ENCODE measurements around the gene TRIM37. TPM values are rescaled to one million over a fixed set of nuclear protein-coding genes. Genes with fewer than 3 reads are reported as not detected.

Gene TRIM37
- total RNA-seq, 1 donor from 2014 or later = 17.3 TPM

DNA sequence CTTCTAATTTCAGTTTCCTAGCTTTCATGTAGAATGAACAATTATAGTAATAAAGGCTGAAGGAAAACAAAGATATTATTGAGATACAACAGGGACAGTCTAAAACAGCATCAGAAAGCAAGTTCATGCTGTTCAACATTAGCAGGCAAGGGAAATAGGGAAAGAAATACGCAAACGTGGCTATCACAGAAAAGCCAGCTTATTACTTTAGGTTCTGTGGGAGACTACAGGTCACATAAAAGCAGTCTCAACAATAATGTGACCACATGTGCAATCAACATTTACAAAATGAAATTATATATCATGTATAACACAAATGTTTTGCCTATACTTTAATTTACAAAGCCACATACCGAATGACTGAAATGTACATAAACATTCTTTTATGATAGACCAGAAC is 4.9 kb upstream of the TRIM37 start:
- Mint-ChIP-seq H3K4me3 (no peak overlapping the region), H3K27me3 (no peaks in the 10 kb centered on the region), H3K36me3 (ENCODE audit: low read depth) (peaks cover 20% of the 10 kb centered on the region), H3K4me1 (peaks cover 11% of the 10 kb centered on the region), H3K27ac (no peak overlapping the region), H3K9me3 (no peaks in the 10 kb centered on the region)
- POLR2A ChIA-PET = no interaction called here
- ATAC-seq (ENCODE audit: low read depth) = no peak
- no peak for DNase-seq
- CTCF ChIA-PET = no interaction called here
- intact Hi-C loops (cut with micrococcal nuclease) = no loop called here
- TF ChIP-seq, protein P1, sequence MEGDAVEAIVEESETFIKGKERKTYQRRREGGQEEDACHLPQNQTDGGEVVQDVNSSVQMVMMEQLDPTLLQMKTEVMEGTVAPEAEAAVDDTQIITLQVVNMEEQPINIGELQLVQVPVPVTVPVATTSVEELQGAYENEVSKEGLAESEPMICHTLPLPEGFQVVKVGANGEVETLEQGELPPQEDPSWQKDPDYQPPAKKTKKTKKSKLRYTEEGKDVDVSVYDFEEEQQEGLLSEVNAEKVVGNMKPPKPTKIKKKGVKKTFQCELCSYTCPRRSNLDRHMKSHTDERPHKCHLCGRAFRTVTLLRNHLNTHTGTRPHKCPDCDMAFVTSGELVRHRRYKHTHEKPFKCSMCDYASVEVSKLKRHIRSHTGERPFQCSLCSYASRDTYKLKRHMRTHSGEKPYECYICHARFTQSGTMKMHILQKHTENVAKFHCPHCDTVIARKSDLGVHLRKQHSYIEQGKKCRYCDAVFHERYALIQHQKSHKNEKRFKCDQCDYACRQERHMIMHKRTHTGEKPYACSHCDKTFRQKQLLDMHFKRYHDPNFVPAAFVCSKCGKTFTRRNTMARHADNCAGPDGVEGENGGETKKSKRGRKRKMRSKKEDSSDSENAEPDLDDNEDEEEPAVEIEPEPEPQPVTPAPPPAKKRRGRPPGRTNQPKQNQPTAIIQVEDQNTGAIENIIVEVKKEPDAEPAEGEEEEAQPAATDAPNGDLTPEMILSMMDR (IDR thresholded peaks at IDR 0.05) = no peak

GRCh38 chr17:59110973-59111372 is 4.3 kb upstream of the TRIM37 start:
- Mint-ChIP-seq H3K27me3 (no peaks in the 10 kb centered on the region), H3K9me3 (no peaks in the 10 kb centered on the region), H3K4me3 (no peak overlapping the region), H3K27ac (no peak overlapping the region), H3K4me1 (peaks cover 12% of the 10 kb centered on the region), H3K36me3 (ENCODE audit: low read depth) (peaks cover 21% of the 10 kb centered on the region)
- intact Hi-C loops (cut with micrococcal nuclease) = no loop called here
- TF ChIP-seq, protein P1 (IDR thresholded peaks at IDR 0.05) = no peak
- CTCF ChIA-PET = no interaction called here
- POLR2A ChIA-PET = interaction anchor here (0.7 kb wide), 1 partner anchor 596 kb away, joined by 3 read pairs; the partner anchor contains the start of gene MTMR4
- DNase-seq = no peak
- ATAC-seq (ENCODE audit: low read depth) = no peak

GRCh38 chr17:59108400-59109102 is 1.9 kb upstream of the TRIM37 start:
- intact Hi-C loops (cut with micrococcal nuclease) = loop anchor here (5.0 kb wide), 2 partner anchors 114 to 1284 kb away; partner anchors contain the start of genes GDPD1 and USP32
- TF ChIP-seq, protein P1 (IDR thresholded peaks at IDR 0.05) = no peak
- Mint-ChIP-seq H3K9me3 (no peaks in the 10 kb centered on the region), H3K4me3 (no peak overlapping the region), H3K36me3 (ENCODE audit: low read depth) (peaks cover 20% of the 10 kb centered on the region), H3K27me3 (no peaks in the 10 kb centered on the region), H3K27ac (no peak overlapping the region), H3K4me1 (peaks cover 26% of the 10 kb centered on the region)
- ATAC-seq (ENCODE audit: low read depth) = no peak
- DNase-seq = no peak
- POLR2A ChIA-PET = no interaction called here
- CTCF ChIA-PET = no interaction called here

GRCh38 chr17:59107306-59107670 is 608 bp upstream of the TRIM37 start:
- Mint-ChIP-seq H3K36me3 (ENCODE audit: low read depth) (peaks cover 26% of the 10 kb centered on the region), H3K4me1 (peaks cover 28% of the 10 kb centered on the region), H3K9me3 (no peaks in the 10 kb centered on the region), H3K4me3 (peak overlapping the region; percentile 94), H3K27ac (peak overlapping the region; percentile 82), H3K27me3 (no peaks in the 10 kb centered on the region)
- TF ChIP-seq, protein P1 (IDR thresholded peaks at IDR 0.05) = no peak
- ChIA-PET POLR2A (interaction anchor here (0.8 to 2.3 kb wide), 4 partner anchors 48 to 1100 kb away, joined by 3 to 18 read pairs (median 12); partner anchors contain the start of genes PRR11, SKA2 and SRSF1), CTCF (interaction anchor here (1.1 kb wide), 1 partner anchor 48 kb away, joined by 5 read pairs; the partner anchor contains the start of genes PRR11 and SKA2)
- no peak for ATAC-seq (ENCODE audit: low read depth)
- intact Hi-C loops (cut with micrococcal nuclease) = loop anchor here (2.0 to 5.0 kb wide), 6 partner anchors 115 to 1570 kb away; partner anchors contain the start of genes BCAS3, GDPD1 and USP32
- DNase-seq = no peak

GRCh38 chr17:59105852-59106462 is 723 bp downstream of the TRIM37 start:
- Mint-ChIP-seq H3K27me3 (no peaks in the 10 kb centered on the region), H3K9me3 (no peaks in the 10 kb centered on the region), H3K27ac (peak overlapping the region; percentile 82), H3K4me1 (peaks cover 28% of the 10 kb centered on the region), H3K36me3 (ENCODE audit: low read depth) (peaks cover 25% of the 10 kb centered on the region), H3K4me3 (peak overlapping the region; percentile 94)
- DNase-seq (no peak), ATAC-seq (ENCODE audit: low read depth) (peak; percentile 33)
- TF ChIP-seq, protein P1 (IDR thresholded peaks at IDR 0.05) = no peak
- intact Hi-C loops (cut with micrococcal nuclease) = loop anchor here (1.0 to 5.0 kb wide), 11 partner anchors 49 to 1571 kb away; partner anchors contain the start of genes BCAS3, CLTC, GDPD1 and MKS1
- ChIA-PET POLR2A (interaction anchor here (0.6 to 2.3 kb wide), 5 partner anchors 18 to 1099 kb away, joined by 3 to 18 read pairs (median 3); partner anchors contain the start of genes PRR11, SKA2 and SRSF1), CTCF (interaction anchor here (1.1 kb wide), 1 partner anchor 50 kb away, joined by 5 read pairs; the partner anchor contains the start of genes PRR11 and SKA2)
